HepG2 (cell line): ENCODE measurements around the gene NRL. TPM values are rescaled to one million over a fixed set of nuclear protein-coding genes. Genes with fewer than 3 reads are reported as not detected.
A peak's percentile ranks its signal among the peaks of the same experiment; 100 is the strongest.

Source experiments
- ATF1 ChIP-seq: IDR thresholded peaks from 2 replicates; pipeline ENCODE4 v1.6.1; 2016; ENCODE audit warnings: mild to moderate bottlenecking, control low read depth
- ATF7-NPFF ChIP-seq: sonication (generic); formaldehyde crosslinking; IDR thresholded peaks from 2 replicates; pipeline ENCODE4 v1.8.1; 2023; ENCODE audit warnings: mild to moderate bottlenecking, low read depth, missing genetic modification reagents, moderate library complexity
- DNMT1 ChIP-seq: sonication (generic); formaldehyde crosslinking; IDR thresholded peaks from 2 replicates; pipeline ENCODE4 v1.5.1; 2020; ENCODE audit warnings: mild to moderate bottlenecking, missing genetic modification reagents
- KLF6 ChIP-seq: IDR thresholded peaks from 2 replicates; pipeline ENCODE4 v1.8.0; 2016; ENCODE audit warnings: missing biosample characterization, missing genetic modification reagents
- KMT2A ChIP-seq: sonication (generic); formaldehyde crosslinking; IDR thresholded peaks from 2 replicates; pipeline ENCODE4 v1.4.0; 2020; ENCODE audit warnings: missing genetic modification reagents
- RAD21 ChIP-seq: fragments of 450-650 bp; formaldehyde crosslinking; IDR thresholded peaks from 2 replicates; pipeline ENCODE4 v1.5.0; 2020; ENCODE audit warnings: mild to moderate bottlenecking
- SRSF1 ChIP-seq: fragments of 200-400 bp; formaldehyde crosslinking; optimal IDR thresholded peaks from 2 replicates; pipeline ENCODE3; 2017; ENCODE audit warnings: mild to moderate bottlenecking, low read depth, low read length, moderate library complexity
- SRSF4 ChIP-seq: fragments of 200-400 bp; formaldehyde crosslinking; IDR thresholded peaks from one replicate; pipeline ENCODE4 v1.6.1; 2018; ENCODE audit warnings: mild to moderate bottlenecking, low read depth, low read length, moderate library complexity; ENCODE audit not compliant: poor library complexity, severe bottlenecking
- STAT6 ChIP-seq: sonication (generic); formaldehyde crosslinking; IDR thresholded peaks from 2 replicates; pipeline ENCODE4 v1.4.0; 2020; ENCODE audit warnings: missing genetic modification reagents, mild to moderate bottlenecking, borderline replicate concordance
- YEATS4 ChIP-seq: sonication (generic); formaldehyde crosslinking; IDR thresholded peaks from 2 replicates; pipeline ENCODE4 v1.4.0; 2020; ENCODE audit warnings: missing genetic modification reagents, borderline replicate concordance
- ZBTB42 ChIP-seq: sonication (generic); formaldehyde crosslinking; IDR thresholded peaks from 2 replicates; pipeline ENCODE4 v1.5.0; 2020; ENCODE audit warnings: mild to moderate bottlenecking, missing genetic modification reagents
- ZHX1 ChIP-seq: sonication (generic); formaldehyde crosslinking; IDR thresholded peaks from 2 replicates; pipeline ENCODE4 v1.8.1; 2022; ENCODE audit warnings: low read depth, mild to moderate bottlenecking, missing genetic modification reagents
- ZNF609 ChIP-seq: sonication (generic); formaldehyde crosslinking; IDR thresholded peaks from 2 replicates; pipeline ENCODE4 v1.4.0; 2020; ENCODE audit warnings: mild to moderate bottlenecking, missing genetic modification reagents, borderline replicate concordance
- ZNF616 ChIP-seq: sonication (generic); formaldehyde crosslinking; IDR thresholded peaks from 2 replicates; pipeline ENCODE4 v1.5.0; 2020; ENCODE audit warnings: low read depth, mild to moderate bottlenecking, missing genetic modification reagents
- ZNF776 ChIP-seq: sonication (generic); formaldehyde crosslinking; IDR thresholded peaks from 2 replicates; pipeline ENCODE4 v1.4.0; 2020; ENCODE audit warnings: mild to moderate bottlenecking, missing genetic modification reagents
- ZNF784 ChIP-seq: sonication (generic); formaldehyde crosslinking; IDR thresholded peaks from 2 replicates; pipeline ENCODE4 v1.5.1; 2020; ENCODE audit warnings: missing genetic modification reagents, mild to moderate bottlenecking, borderline replicate concordance
- ZZZ3 ChIP-seq: sonication (generic); formaldehyde crosslinking; IDR thresholded peaks from 2 replicates; pipeline ENCODE4 v1.4.0; 2020; ENCODE audit warnings: missing genetic modification reagents, mild to moderate bottlenecking, borderline replicate concordance
- polyA plus RNA-seq, 8 experiments: library from polyadenylated mRNA; depleted of rRNA in 3 of 8; stranded (reverse) in 7 of 8; unstranded in 1 of 8; fragments of >200 nt; fragmentation: Illumina TruSeq in 4 of 8; extraction: Trizol in 4 of 8; gene quantifications; 2 replicates each; pipeline versions ENCODE4 v1.2.1 to v1.2.3, GENCODE V29; 2011 to 2016; ENCODE audit warnings: low read depth in 4 of 8, missing spikeins in 1 of 8, mixed read lengths in 1 of 8; ENCODE audit not compliant: insufficient read depth in 1 of 8
- total RNA-seq, 5 experiments: library from RNA; depleted of rRNA; stranded (reverse); fragments of >200 nt; fragmentation: Illumina TruSeq; extraction: Trizol; gene quantifications; 2 replicates each; pipeline ENCODE4 v1.2.3, GENCODE V29; 2016; ENCODE audit warnings: low read depth in 1 of 5

The NRL gene
- total and polyA plus RNA-seq, 2 of the 13 experiments (the other 11 are each of a cell fraction or from before 2014, with no cell fraction given): 2.5 to 4.7 TPM

GRCh38 chr14:24113801-24114531, 783 bp downstream of the NRL start (continued):
- TF ChIP-seq ZNF609 (peak; percentile 99), ATF7-NPFF (CRISPR knock-in tag) (peak; percentile 94), ATF1 (no peak), ZNF776 (CRISPR knock-in tag) (peak; percentile 89; the same call in 1 of the 2 replicates), RAD21 (CRISPR knock-in tag) (peak; percentile 73), ZHX1 (CRISPR knock-in tag) (peak; percentile 96), STAT6 (CRISPR knock-in tag) (peak; percentile 100; the same call in 1 of the 2 replicates), SRSF1 (peak; percentile 83), ZBTB42 (CRISPR knock-in tag) (peak; percentile 85; the same call in 1 of the 2 replicates), KMT2A (peak; percentile 99), DNMT1 (CRISPR knock-in tag) (0 out of 2 replicates have a peak, but pooled peaks have one; percentile 23), SRSF4 (no peak), ZNF616 (CRISPR knock-in tag) (0 out of 2 replicates have a peak, but pooled peaks have one; percentile 94), YEATS4 (CRISPR knock-in tag) (peak; percentile 100), ZZZ3 (CRISPR knock-in tag) (peak; percentile 89; the same call in 1 of the 2 replicates), KLF6 (CRISPR knock-in tag) (peak; percentile 99), ZNF784 (CRISPR knock-in tag) (peak; percentile 97)
